Peyer's patch (tissue), 4 donors: ENCODE data around the gene PON3. TPM values are rescaled to one million over a fixed set of nuclear protein-coding genes. Genes with fewer than 3 reads are reported as not detected.

Experiments used
- DNase-seq, 3 donors: peaks; one replicate each; pipeline ENCODE4 v3.0.0-alpha.2; 2017 to 2019
- H3K27ac ChIP-seq, 4 donors: fragments of 200-600 bp; sonication (generic); one replicate each; pipeline ENCODE4 v1.5.1; 2016 to 2019
- H3K27me3 ChIP-seq, 2 donors: fragments of 200-600 bp; sonication (generic); one replicate each; pipeline ENCODE4 v1.5.1; 2019
- H3K36me3 ChIP-seq, 3 donors: fragments of 200-600 bp; sonication (generic); one replicate each; pipeline ENCODE4 v1.5.1; 2016 to 2019
- H3K4me1 ChIP-seq, 4 donors: fragments of 200-600 bp; sonication (generic); one replicate each; pipeline ENCODE4 v1.5.1; 2016 to 2019
- H3K4me3 ChIP-seq, 4 donors: fragments of 200-600 bp; sonication (generic); 1 replicate in 3 of 4; 2 replicates in 1 of 4; pipeline ENCODE4 v1.5.1; 2016 to 2019; ENCODE audit warnings: mild to moderate bottlenecking in 1 of 4
- H3K9me3 ChIP-seq, 4 donors: fragments of 200-600 bp; sonication (generic); one replicate each; pipeline ENCODE4 v1.5.1; 2016 to 2019; ENCODE audit warnings: mild to moderate bottlenecking in 1 of 4
- CTCF ChIP-seq, 6 experiments: fragments of 450-650 bp in 4 of 6; fragments of 200-600 bp in 2 of 6; sonication (generic) in 1 of 6; IDR thresholded peaks; one replicate each; pipeline ENCODE4 v1.5.1; 2017 to 2019; ENCODE audit warnings: antibody characterized with exemption in 6 of 6, mild to moderate bottlenecking in 3 of 6, moderate library complexity in 1 of 6
- POLR2A ChIP-seq, 2 donors: fragments of 450-650 bp; IDR thresholded peaks; one replicate each; pipeline ENCODE4 v1.5.1; 2017; ENCODE audit warnings: antibody characterized with exemption in 2 of 2, mild to moderate bottlenecking in 2 of 2, moderate library complexity in 2 of 2
- total RNA-seq, 4 donors: library from RNA; depleted of rRNA; stranded (reverse); fragments of >200 nt; gene quantifications; one replicate each; pipeline ENCODE4 v1.1.0, GENCODE V29; 2016

PON3 gene
- total RNA-seq, 4 donors from 2014 or later, result 2.9 to 9.1 (median 5.5) TPM; not detected in 1

- peak in 1 of 3 donors; percentile 73 for DNase-seq
- no peak for TF ChIP-seq POLR2A (IDR thresholded peaks at IDR 0.05)
- no peak for TF ChIP-seq CTCF (IDR thresholded peaks at IDR 0.05)
- H3K36me3 ChIP-seq, result no peaks in the 10 kb centered on the region
- peaks cover 0 to 10% (median 0%) of the 10 kb centered on the region in 4 donors for H3K4me1 ChIP-seq
- peak overlapping the region in 1 of 4 donors; percentile 41 for H3K27ac ChIP-seq
- no peak overlapping the region for H3K4me3 ChIP-seq
- no peaks in the 10 kb centered on the region for H3K27me3 ChIP-seq
- H3K9me3 ChIP-seq, result no peaks in the 10 kb centered on the region
These were observed 34.7 kb upstream of the PON3 start for GRCh38 chr7:95430864-95431263.

GRCh38 chr7:95429241-95429990 lies 33.2 kb upstream of the PON3 start:
- peaks cover 0 to 10% (median 0%) of the 10 kb centered on the region in 4 donors for H3K4me1 ChIP-seq
- H3K4me3 ChIP-seq, result no peak overlapping the region
- no peaks in the 10 kb centered on the region for H3K36me3 ChIP-seq
- no peaks in the 10 kb centered on the region for H3K27me3 ChIP-seq
- no peak for DNase-seq
- H3K27ac ChIP-seq, result no peak overlapping the region
- TF ChIP-seq POLR2A (IDR thresholded peaks at IDR 0.05), result no peak
- TF ChIP-seq CTCF (IDR thresholded peaks at IDR 0.05), result no peak
- H3K9me3 ChIP-seq, result no peaks in the 10 kb centered on the region

- DNase-seq, result no peak
- Histone ChIP-seq H3K27me3 (no peaks in the 10 kb centered on the region), H3K4me3 (no peak overlapping the region), H3K4me1 (no peaks in the 10 kb centered on the region), H3K27ac (no peak overlapping the region), H3K9me3 (no peaks in the 10 kb centered on the region), H3K36me3 (peaks cover 0 to 4% (median 0%) of the 10 kb centered on the region in 3 donors)
- TF ChIP-seq CTCF (IDR thresholded peaks at IDR 0.05) (no peak), POLR2A (IDR thresholded peaks at IDR 0.05) (no peak)
These were observed 31.8 kb upstream of the PON3 start for GRCh38 chr7:95427914-95428516.

GRCh38 chr7:95427166-95427565 lies 31.0 kb upstream of the PON3 start:
- no peaks in the 10 kb centered on the region for H3K9me3 ChIP-seq
- DNase-seq, result no peak
- no peak overlapping the region for H3K27ac ChIP-seq
- TF ChIP-seq CTCF (IDR thresholded peaks at IDR 0.05) (no peak), POLR2A (IDR thresholded peaks at IDR 0.05) (no peak)
- no peaks in the 10 kb centered on the region for H3K4me1 ChIP-seq
- peaks cover 0 to 4% (median 0%) of the 10 kb centered on the region in 3 donors for H3K36me3 ChIP-seq
- H3K4me3 ChIP-seq, result no peak overlapping the region
- no peaks in the 10 kb centered on the region for H3K27me3 ChIP-seq

- no peak overlapping the region for H3K27ac ChIP-seq
- H3K4me3 ChIP-seq, result no peak overlapping the region
- no peaks in the 10 kb centered on the region for H3K27me3 ChIP-seq
- H3K4me1 ChIP-seq, result no peaks in the 10 kb centered on the region
- H3K36me3 ChIP-seq, result peaks cover 0 to 4% (median 0%) of the 10 kb centered on the region in 3 donors
- TF ChIP-seq POLR2A (IDR thresholded peaks at IDR 0.05) (no peak), CTCF (IDR thresholded peaks at IDR 0.05) (no peak)
- no peaks in the 10 kb centered on the region for H3K9me3 ChIP-seq
- no peak for DNase-seq
These were observed 29.5 kb upstream of the PON3 start for GRCh38 chr7:95425694-95426093.
